ENCODE data around the gene LDLRAP1.
"Not testable (repeated sequence)": the region's sequence is repeated elsewhere in the genome, so short reads cannot be mapped to it uniquely, and the experiment has no call there.

The LDLRAP1 gene

GRCh38 chr1:25579292-25580252, 36.2 kb downstream of the LDLRAP1 start:
- no peak for DNase-seq

GRCh38 chr1:25580927-25581326, 37.5 kb downstream of the LDLRAP1 start:
- no peak for DNase-seq

GRCh38 chr1:25581764-25582163, 38.4 kb downstream of the LDLRAP1 start:
- DNase-seq, result no peak

GRCh38 chr1:25583519-25584370, 40.3 kb downstream of the LDLRAP1 start:
- DNase-seq, result no peak

- no peak for DNase-seq
Observed at GRCh38 chr1:25586181-25586588, 42.8 kb downstream of the LDLRAP1 start.

- no peak for DNase-seq
Observed at GRCh38 chr1:25587290-25587689, 43.9 kb downstream of the LDLRAP1 start.

GRCh38 chr1:25588224-25588623, 44.8 kb downstream of the LDLRAP1 start:
- not testable (repeated sequence) for DNase-seq

- not testable (repeated sequence) for DNase-seq
Observed at GRCh38 chr1:25588786-25589185, 45.4 kb downstream of the LDLRAP1 start.

GRCh38 chr1:25590096-25590824, 46.9 kb downstream of the LDLRAP1 start:
- no peak for DNase-seq

GRCh38 chr1:25593861-25594260, 50.5 kb downstream of the LDLRAP1 start:
- DNase-seq, result no peak

GRCh38 chr1:25594971-25595370, 51.6 kb downstream of the LDLRAP1 start:
- DNase-seq, result no peak

- DNase-seq, result not testable (repeated sequence)
Observed at GRCh38 chr1:25596641-25597040, 53.2 kb downstream of the LDLRAP1 start.

GRCh38 chr1:25598879-25599278, 55.5 kb downstream of the LDLRAP1 start:
- no peak for DNase-seq

GRCh38 chr1:25599969-25600610, 56.7 kb downstream of the LDLRAP1 start:
- no peak for DNase-seq

GRCh38 chr1:25600971-25601699, 57.7 kb downstream of the LDLRAP1 start:
- DNase-seq, result not testable (repeated sequence)

GRCh38 chr1:25603779-25604538, 60.6 kb downstream of the LDLRAP1 start:
- not testable (repeated sequence) for DNase-seq

- DNase-seq, result no peak
Observed at GRCh38 chr1:25607123-25607522, 63.7 kb downstream of the LDLRAP1 start.

GRCh38 chr1:25608488-25609178, 65.2 kb downstream of the LDLRAP1 start:
- DNase-seq, result peak; percentile 39

GRCh38 chr1:25609921-25610320, 66.5 kb downstream of the LDLRAP1 start:
- DNase-seq, result no peak
